Measurements from ENCODE around the gene HSPA4.

The HSPA4 gene

GRCh38 chr5:133117166-133117911, 65.5 kb downstream of the HSPA4 start:
- H3K4me1 ChIP-seq (ENCODE audit: control insufficient read depth, insufficient read depth, low read length) = peaks cover 8% of the 10 kb centered on the region
- DNase-seq (ENCODE audit: low read depth) = no peak
- H3K4me3 ChIP-seq (ENCODE audit: low read length) = no peak overlapping the region
- no peak overlapping the region for H3K9ac ChIP-seq (ENCODE audit: low read length)
- no peaks in the 10 kb centered on the region for H3K36me3 ChIP-seq (ENCODE audit: control insufficient read depth, insufficient read depth, low read length, severe bottlenecking)
- no peaks in the 10 kb centered on the region for H3K9me3 ChIP-seq (ENCODE audit: control insufficient read depth, low read length)
- peaks cover 4% of the 10 kb centered on the region for H3K27me3 ChIP-seq (replicated peaks; ENCODE audit: control insufficient read depth, insufficient read depth, low read length)

- DNase-seq (ENCODE audit: low read depth) = no peak
- Histone ChIP-seq H3K4me3 (ENCODE audit: low read length) (no peak overlapping the region), H3K27me3 (replicated peaks; ENCODE audit: control insufficient read depth, insufficient read depth, low read length) (peaks cover 7% of the 10 kb centered on the region), H3K9me3 (ENCODE audit: control insufficient read depth, low read length) (no peaks in the 10 kb centered on the region), H3K9ac (ENCODE audit: low read length) (no peak overlapping the region), H3K36me3 (ENCODE audit: control insufficient read depth, insufficient read depth, low read length, severe bottlenecking) (no peaks in the 10 kb centered on the region), H3K4me1 (ENCODE audit: control insufficient read depth, insufficient read depth, low read length) (peaks cover 8% of the 10 kb centered on the region)
Observed at GRCh38 chr5:133117912-133118445, 66.2 kb downstream of the HSPA4 start.

GRCh38 chr5:133118741-133119140, 66.9 kb downstream of the HSPA4 start:
- Histone ChIP-seq H3K4me3 (ENCODE audit: low read length) (no peak overlapping the region), H3K36me3 (ENCODE audit: control insufficient read depth, insufficient read depth, low read length, severe bottlenecking) (no peaks in the 10 kb centered on the region), H3K9ac (ENCODE audit: low read length) (no peak overlapping the region), H3K27me3 (replicated peaks; ENCODE audit: control insufficient read depth, insufficient read depth, low read length) (peaks cover 15% of the 10 kb centered on the region), H3K9me3 (ENCODE audit: control insufficient read depth, low read length) (no peaks in the 10 kb centered on the region), H3K4me1 (ENCODE audit: control insufficient read depth, insufficient read depth, low read length) (peaks cover 8% of the 10 kb centered on the region)
- no peak for DNase-seq (ENCODE audit: low read depth)

- DNase-seq (ENCODE audit: low read depth) = no peak
- Histone ChIP-seq H3K9ac (ENCODE audit: low read length) (no peak overlapping the region), H3K4me1 (ENCODE audit: control insufficient read depth, insufficient read depth, low read length) (peaks cover 8% of the 10 kb centered on the region), H3K9me3 (ENCODE audit: control insufficient read depth, low read length) (no peaks in the 10 kb centered on the region), H3K27me3 (replicated peaks; ENCODE audit: control insufficient read depth, insufficient read depth, low read length) (peaks cover 17% of the 10 kb centered on the region), H3K36me3 (ENCODE audit: control insufficient read depth, insufficient read depth, low read length, severe bottlenecking) (no peaks in the 10 kb centered on the region), H3K4me3 (ENCODE audit: low read length) (no peak overlapping the region)
Observed at GRCh38 chr5:133119233-133119711, 67.5 kb downstream of the HSPA4 start.

- peaks cover 20% of the 10 kb centered on the region for H3K27me3 ChIP-seq (replicated peaks; ENCODE audit: control insufficient read depth, insufficient read depth, low read length)
- DNase-seq (ENCODE audit: low read depth) = no peak
- H3K4me1 ChIP-seq (ENCODE audit: control insufficient read depth, insufficient read depth, low read length) = peaks cover 8% of the 10 kb centered on the region
- H3K4me3 ChIP-seq (ENCODE audit: low read length) = no peak overlapping the region
- H3K9ac ChIP-seq (ENCODE audit: low read length) = no peak overlapping the region
- no peaks in the 10 kb centered on the region for H3K9me3 ChIP-seq (ENCODE audit: control insufficient read depth, low read length)
- no peaks in the 10 kb centered on the region for H3K36me3 ChIP-seq (ENCODE audit: control insufficient read depth, insufficient read depth, low read length, severe bottlenecking)
Observed at GRCh38 chr5:133120156-133120750, 68.4 kb downstream of the HSPA4 start.

- Histone ChIP-seq H3K9ac (ENCODE audit: low read length) (no peak overlapping the region), H3K36me3 (ENCODE audit: control insufficient read depth, insufficient read depth, low read length, severe bottlenecking) (no peaks in the 10 kb centered on the region), H3K27me3 (replicated peaks; ENCODE audit: control insufficient read depth, insufficient read depth, low read length) (peaks cover 20% of the 10 kb centered on the region), H3K4me3 (ENCODE audit: low read length) (no peak overlapping the region), H3K9me3 (ENCODE audit: control insufficient read depth, low read length) (no peaks in the 10 kb centered on the region), H3K4me1 (ENCODE audit: control insufficient read depth, insufficient read depth, low read length) (peaks cover 8% of the 10 kb centered on the region)
- no peak for DNase-seq (ENCODE audit: low read depth)
Observed at GRCh38 chr5:133121080-133121479, 69.3 kb downstream of the HSPA4 start.

GRCh38 chr5:133121611-133122150, 69.9 kb downstream of the HSPA4 start:
- Histone ChIP-seq H3K4me1 (ENCODE audit: control insufficient read depth, insufficient read depth, low read length) (peaks cover 4% of the 10 kb centered on the region), H3K4me3 (ENCODE audit: low read length) (no peak overlapping the region), H3K9ac (ENCODE audit: low read length) (no peak overlapping the region), H3K36me3 (ENCODE audit: control insufficient read depth, insufficient read depth, low read length, severe bottlenecking) (no peaks in the 10 kb centered on the region), H3K27me3 (replicated peaks; ENCODE audit: control insufficient read depth, insufficient read depth, low read length) (peaks cover 25% of the 10 kb centered on the region), H3K9me3 (ENCODE audit: control insufficient read depth, low read length) (no peaks in the 10 kb centered on the region)
- no peak for DNase-seq (ENCODE audit: low read depth)

- Histone ChIP-seq H3K4me3 (ENCODE audit: low read length) (no peak overlapping the region), H3K4me1 (ENCODE audit: control insufficient read depth, insufficient read depth, low read length) (no peaks in the 10 kb centered on the region), H3K9me3 (ENCODE audit: control insufficient read depth, low read length) (no peaks in the 10 kb centered on the region), H3K36me3 (ENCODE audit: control insufficient read depth, insufficient read depth, low read length, severe bottlenecking) (no peaks in the 10 kb centered on the region), H3K27me3 (replicated peaks; ENCODE audit: control insufficient read depth, insufficient read depth, low read length) (peaks cover 33% of the 10 kb centered on the region), H3K9ac (ENCODE audit: low read length) (no peak overlapping the region)
- DNase-seq (ENCODE audit: low read depth) = no peak
Observed at GRCh38 chr5:133122711-133123110, 70.9 kb downstream of the HSPA4 start.

- no peak overlapping the region for H3K4me3 ChIP-seq (ENCODE audit: low read length)
- H3K4me1 ChIP-seq (ENCODE audit: control insufficient read depth, insufficient read depth, low read length) = no peaks in the 10 kb centered on the region
- H3K9ac ChIP-seq (ENCODE audit: low read length) = no peak overlapping the region
- DNase-seq (ENCODE audit: low read depth) = no peak
- no peaks in the 10 kb centered on the region for H3K9me3 ChIP-seq (ENCODE audit: control insufficient read depth, low read length)
- H3K36me3 ChIP-seq (ENCODE audit: control insufficient read depth, insufficient read depth, low read length, severe bottlenecking) = no peaks in the 10 kb centered on the region
- H3K27me3 ChIP-seq (replicated peaks; ENCODE audit: control insufficient read depth, insufficient read depth, low read length) = peaks cover 38% of the 10 kb centered on the region
Observed at GRCh38 chr5:133123297-133123696, 71.5 kb downstream of the HSPA4 start.

- no peaks in the 10 kb centered on the region for H3K9me3 ChIP-seq (ENCODE audit: control insufficient read depth, low read length)
- no peak overlapping the region for H3K9ac ChIP-seq (ENCODE audit: low read length)
- peaks cover 42% of the 10 kb centered on the region for H3K27me3 ChIP-seq (replicated peaks; ENCODE audit: control insufficient read depth, insufficient read depth, low read length)
- H3K4me1 ChIP-seq (ENCODE audit: control insufficient read depth, insufficient read depth, low read length) = no peaks in the 10 kb centered on the region
- H3K36me3 ChIP-seq (ENCODE audit: control insufficient read depth, insufficient read depth, low read length, severe bottlenecking) = no peaks in the 10 kb centered on the region
- no peak overlapping the region for H3K4me3 ChIP-seq (ENCODE audit: low read length)
- no peak for DNase-seq (ENCODE audit: low read depth)
Observed at GRCh38 chr5:133124891-133125290, 73.1 kb downstream of the HSPA4 start.

GRCh38 chr5:133128066-133128465, 76.3 kb downstream of the HSPA4 start:
- Histone ChIP-seq H3K9ac (ENCODE audit: low read length) (no peak overlapping the region), H3K4me3 (ENCODE audit: low read length) (no peak overlapping the region), H3K9me3 (ENCODE audit: control insufficient read depth, low read length) (no peaks in the 10 kb centered on the region), H3K4me1 (ENCODE audit: control insufficient read depth, insufficient read depth, low read length) (no peaks in the 10 kb centered on the region), H3K27me3 (replicated peaks; ENCODE audit: control insufficient read depth, insufficient read depth, low read length) (peaks cover 52% of the 10 kb centered on the region), H3K36me3 (ENCODE audit: control insufficient read depth, insufficient read depth, low read length, severe bottlenecking) (no peaks in the 10 kb centered on the region)
- DNase-seq (ENCODE audit: low read depth) = no peak
